ENCODE results near the gene ASIP.
"Not testable (repeated sequence)": the region's sequence is repeated elsewhere in the genome, so short reads cannot be mapped to it uniquely, and the experiment has no call there.

ASIP gene

DNA sequence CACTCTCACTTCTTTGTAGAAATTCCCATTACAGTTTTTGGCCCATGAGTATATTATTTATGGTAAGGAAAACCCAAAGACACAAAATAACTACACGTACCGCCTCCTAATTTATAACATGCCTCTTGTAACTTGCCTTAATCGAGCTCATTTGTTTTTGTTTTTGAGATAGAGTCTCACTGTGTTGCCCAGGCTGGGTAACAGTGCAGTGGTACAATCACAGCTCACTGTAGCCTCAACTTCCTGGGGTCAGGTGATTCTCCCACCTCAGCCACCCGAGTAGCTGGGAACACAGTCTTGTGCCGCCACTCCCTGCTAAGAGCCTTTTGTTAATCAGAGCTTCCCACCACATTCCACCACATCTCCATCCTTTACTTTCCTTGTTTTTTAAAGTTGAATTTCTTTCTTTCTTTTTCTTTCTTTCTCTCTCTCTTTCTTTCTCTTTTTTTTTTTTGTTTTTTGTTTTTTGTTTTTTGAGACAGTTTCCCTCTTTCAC is 15.5 kb downstream of the ASIP start:
- TF ChIP-seq, protein P1, sequence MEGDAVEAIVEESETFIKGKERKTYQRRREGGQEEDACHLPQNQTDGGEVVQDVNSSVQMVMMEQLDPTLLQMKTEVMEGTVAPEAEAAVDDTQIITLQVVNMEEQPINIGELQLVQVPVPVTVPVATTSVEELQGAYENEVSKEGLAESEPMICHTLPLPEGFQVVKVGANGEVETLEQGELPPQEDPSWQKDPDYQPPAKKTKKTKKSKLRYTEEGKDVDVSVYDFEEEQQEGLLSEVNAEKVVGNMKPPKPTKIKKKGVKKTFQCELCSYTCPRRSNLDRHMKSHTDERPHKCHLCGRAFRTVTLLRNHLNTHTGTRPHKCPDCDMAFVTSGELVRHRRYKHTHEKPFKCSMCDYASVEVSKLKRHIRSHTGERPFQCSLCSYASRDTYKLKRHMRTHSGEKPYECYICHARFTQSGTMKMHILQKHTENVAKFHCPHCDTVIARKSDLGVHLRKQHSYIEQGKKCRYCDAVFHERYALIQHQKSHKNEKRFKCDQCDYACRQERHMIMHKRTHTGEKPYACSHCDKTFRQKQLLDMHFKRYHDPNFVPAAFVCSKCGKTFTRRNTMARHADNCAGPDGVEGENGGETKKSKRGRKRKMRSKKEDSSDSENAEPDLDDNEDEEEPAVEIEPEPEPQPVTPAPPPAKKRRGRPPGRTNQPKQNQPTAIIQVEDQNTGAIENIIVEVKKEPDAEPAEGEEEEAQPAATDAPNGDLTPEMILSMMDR (IDR thresholded peaks at IDR 0.05; ENCODE audit: borderline replicate concordance, insufficient read depth, low read depth, low read length) = no peak
- no peak overlapping the region for H3K4me3 ChIP-seq (ENCODE audit: low read depth, low read length)

DNA sequence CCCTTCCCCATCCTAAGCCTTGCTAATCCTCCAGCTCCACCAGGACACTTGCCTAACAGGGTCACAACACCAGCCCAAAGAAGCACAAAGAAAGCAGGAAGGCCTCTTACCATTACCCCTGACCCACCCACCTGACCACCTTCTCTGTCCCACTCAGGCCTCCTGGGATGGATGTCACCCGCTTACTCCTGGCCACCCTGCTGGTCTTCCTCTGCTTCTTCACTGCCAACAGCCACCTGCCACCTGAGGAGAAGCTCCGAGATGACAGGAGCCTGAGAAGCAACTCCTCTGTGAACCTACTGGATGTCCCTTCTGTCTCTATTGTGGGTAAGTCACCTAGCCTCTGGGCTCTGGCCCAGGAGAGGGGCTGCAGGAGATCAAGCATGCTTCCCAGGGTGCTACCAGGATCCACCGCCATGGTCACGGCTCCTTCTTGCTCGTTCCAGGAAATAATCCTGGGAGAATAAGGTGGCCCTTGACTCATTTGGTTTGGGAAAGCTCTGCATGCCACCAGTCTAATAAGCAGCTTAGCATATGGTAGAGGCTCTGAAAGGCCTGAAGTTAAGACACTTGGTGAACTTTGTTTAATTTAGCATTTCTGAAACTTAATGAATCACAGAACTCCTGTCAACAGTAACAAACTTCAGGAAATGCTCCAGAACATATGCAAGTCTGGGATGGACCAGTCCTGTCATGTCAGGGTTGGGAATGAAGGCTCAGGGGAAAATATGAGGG is 19.2 kb downstream of the ASIP start:
- TF ChIP-seq, protein P1 (IDR thresholded peaks at IDR 0.05; ENCODE audit: borderline replicate concordance, insufficient read depth, low read depth, low read length) = no peak
- H3K4me3 ChIP-seq (ENCODE audit: low read depth, low read length) = no peak overlapping the region

DNA sequence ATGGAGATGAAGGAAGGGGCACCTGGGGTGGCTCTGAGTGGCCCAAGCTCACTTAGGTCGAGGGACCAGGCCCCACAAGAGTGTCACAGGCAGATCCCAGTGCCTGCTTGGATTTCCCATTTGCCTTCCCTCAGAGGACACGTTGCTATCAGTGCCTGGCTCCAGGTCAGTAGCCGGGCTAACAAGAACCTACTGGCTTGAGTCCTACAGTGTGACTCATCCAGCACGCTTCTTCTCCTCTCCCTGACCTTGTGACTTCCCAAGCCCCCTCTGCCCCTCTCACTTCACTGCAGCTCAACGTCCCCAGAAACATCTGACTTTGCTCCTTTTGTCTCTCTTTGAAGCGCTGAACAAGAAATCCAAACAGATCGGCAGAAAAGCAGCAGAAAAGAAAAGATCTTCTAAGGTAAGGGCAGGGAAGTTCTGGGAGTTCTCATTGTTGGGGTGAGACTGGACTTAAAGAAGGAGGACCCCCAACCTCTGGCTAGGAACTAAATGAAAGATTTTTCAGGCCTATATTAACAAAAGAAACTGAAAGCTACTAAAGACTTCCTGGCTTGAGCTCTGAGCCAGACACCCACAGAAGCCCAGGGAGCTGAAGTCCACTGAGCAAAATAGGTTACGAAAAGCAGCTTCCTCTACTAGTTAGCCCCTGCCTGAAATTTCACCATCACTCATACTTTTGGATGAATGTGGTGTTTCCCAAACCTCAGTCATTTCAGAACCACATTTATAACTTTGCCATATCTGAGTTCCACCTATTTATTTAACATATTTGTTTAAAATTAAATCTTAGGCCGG is 21.5 kb downstream of the ASIP start:
- TF ChIP-seq, protein P1 (IDR thresholded peaks at IDR 0.05; ENCODE audit: borderline replicate concordance, insufficient read depth, low read depth, low read length) = no peak
- H3K4me3 ChIP-seq (ENCODE audit: low read depth, low read length) = no peak overlapping the region

DNA sequence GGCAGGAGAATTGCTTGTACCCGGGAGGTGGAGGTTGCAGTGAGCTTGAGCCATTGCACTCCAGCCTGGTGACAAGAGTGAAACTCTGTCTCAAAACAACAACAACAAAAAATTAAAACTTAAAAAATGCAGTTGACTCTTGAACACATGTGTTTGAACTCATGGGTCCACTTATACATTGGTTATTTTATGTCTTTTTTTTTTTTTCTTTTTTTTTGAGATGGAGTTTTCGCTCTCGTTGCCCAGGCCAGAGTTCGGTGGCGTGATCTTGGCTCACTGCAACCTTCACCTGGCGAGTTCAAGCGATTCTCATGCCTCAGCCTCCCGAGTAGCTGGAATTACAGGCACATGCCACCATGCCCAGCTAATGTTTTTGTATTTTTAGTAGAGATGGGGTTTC is 22.2 kb downstream of the ASIP start:
- not testable (repeated sequence) for H3K4me3 ChIP-seq (ENCODE audit: low read depth, low read length)

DNA sequence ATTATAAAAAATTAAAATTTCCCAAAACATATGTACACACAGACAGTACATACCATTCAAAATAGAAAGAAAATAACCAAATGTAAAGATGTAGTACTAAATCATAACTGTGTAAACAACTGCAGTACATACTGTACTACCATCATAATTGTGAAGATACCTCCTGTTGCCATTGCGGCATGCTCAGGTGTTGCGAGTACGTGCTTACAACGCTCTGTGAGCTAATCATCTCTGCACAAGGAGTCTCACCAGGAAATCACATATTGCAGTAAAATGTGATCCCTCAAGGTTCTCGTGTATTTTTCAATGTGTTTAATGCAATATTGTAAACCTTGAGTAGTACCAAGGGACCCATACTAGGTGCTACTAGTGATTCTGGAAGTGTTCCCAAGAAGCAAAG is 22.9 kb downstream of the ASIP start:
- TF ChIP-seq, protein P1 (IDR thresholded peaks at IDR 0.05; ENCODE audit: borderline replicate concordance, insufficient read depth, low read depth, low read length) = no peak
- H3K4me3 ChIP-seq (ENCODE audit: low read depth, low read length) = no peak overlapping the region

DNA sequence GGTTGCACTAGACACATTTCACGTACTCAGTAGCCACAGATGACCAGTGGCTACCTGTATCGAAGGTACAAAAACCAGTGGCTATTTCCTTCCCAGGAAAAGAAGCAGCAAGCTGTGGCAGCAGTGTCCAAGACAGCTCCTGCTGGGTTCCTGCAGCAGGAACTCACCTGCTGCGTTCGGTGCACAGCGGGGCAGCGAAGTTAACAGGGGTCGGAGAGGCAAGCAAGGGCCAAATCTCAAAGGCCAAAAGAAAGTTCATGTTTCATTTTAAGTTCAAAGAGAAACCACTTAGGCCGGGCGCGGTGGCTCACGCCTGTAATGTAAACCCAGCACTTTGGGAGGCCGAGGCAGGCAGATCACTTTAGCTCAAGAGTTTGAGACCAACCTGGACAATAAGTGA is 26.9 kb downstream of the ASIP start:
- TF ChIP-seq, protein P1 (IDR thresholded peaks at IDR 0.05; ENCODE audit: borderline replicate concordance, insufficient read depth, low read depth, low read length) = no peak
- H3K4me3 ChIP-seq (ENCODE audit: low read depth, low read length) = no peak overlapping the region

DNA sequence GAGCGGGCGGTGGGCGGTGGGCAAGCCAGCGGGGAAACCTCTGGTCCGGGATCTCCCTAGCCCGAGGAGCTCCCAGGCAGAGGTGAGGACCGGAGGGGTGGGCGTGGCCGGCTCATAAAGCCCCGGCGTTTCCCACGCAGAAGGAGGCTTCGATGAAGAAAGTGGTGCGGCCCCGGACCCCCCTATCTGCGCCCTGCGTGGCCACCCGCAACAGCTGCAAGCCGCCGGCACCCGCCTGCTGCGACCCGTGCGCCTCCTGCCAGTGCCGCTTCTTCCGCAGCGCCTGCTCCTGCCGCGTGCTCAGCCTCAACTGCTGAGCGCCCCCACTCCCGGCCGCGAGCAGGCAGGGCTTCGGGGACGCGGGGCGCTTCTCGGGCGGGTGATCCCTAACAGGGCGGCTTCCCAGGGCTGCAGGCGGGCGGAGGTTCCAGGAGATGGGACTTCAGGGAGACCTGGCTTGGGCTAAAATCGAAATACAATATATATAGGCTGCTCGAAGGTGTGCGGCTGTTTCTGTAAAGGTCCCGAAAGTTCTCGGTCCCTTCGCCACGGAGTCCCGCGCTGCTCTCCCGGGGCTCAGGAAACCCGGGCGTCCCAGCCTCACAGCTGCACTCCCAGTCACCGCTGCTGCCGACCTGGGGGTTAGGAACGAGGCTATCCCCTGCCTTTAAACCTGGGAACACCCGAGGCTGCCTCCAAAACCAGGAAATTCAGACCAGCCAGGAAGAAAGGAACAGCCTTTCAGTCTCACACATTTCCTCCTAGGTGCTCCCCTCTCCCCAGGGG is 27.8 kb downstream of the ASIP start:
- TF ChIP-seq, protein P1 (IDR thresholded peaks at IDR 0.05; ENCODE audit: borderline replicate concordance, insufficient read depth, low read depth, low read length) = no peak
- H3K4me3 ChIP-seq (ENCODE audit: low read depth, low read length) = no peak overlapping the region

All from GM12875 (cell line).